ENCODE measurements around the gene PLOD2. TPM values are rescaled to one million over a fixed set of nuclear protein-coding genes. Genes with fewer than 3 reads are reported as not detected.
A peak's percentile ranks its signal among the peaks of the same experiment; 100 is the strongest.

PLOD2 gene
- total and polyA plus RNA-seq, 2 of the 8 experiments (the other 6 are each of a cell fraction or from before 2014, with no cell fraction given), result 4.0 to 28.7 TPM

- no peak overlapping the region for H3K4me3 ChIP-seq (ENCODE audit: extremely low read depth in 1 of 4, insufficient read depth in 2 of 4, low read depth in 3 of 4, low read length in 4 of 4)
- no peaks in the 10 kb centered on the region for H3K79me2 ChIP-seq (ENCODE audit: control insufficient read depth in 1 of 2, insufficient read depth in 2 of 2, low read length in 2 of 2)
- no peak overlapping the region for H2AFZ ChIP-seq (ENCODE audit: low read length)
- H4K5ac ChIP-seq (ENCODE audit: insufficient read length, low read depth, low read length), result no peak overlapping the region
- ChIA-PET POLR2A (ENCODE audit: partially characterized antibody) (interaction anchor here (1.4 kb wide), 1 partner anchor 96 kb away, joined by 6 read pairs; the partner anchor contains the start of gene PLOD2), CTCF (ENCODE audit: partially characterized antibody) (interaction anchor here (0.6 to 5.3 kb wide), 29 partner anchors 8 to 1914 kb away, joined by 3 to 88 read pairs (median 4); partner anchors contain the start of gene PLOD2)
- 59% methylated on average over 2 of the region's 2 CpGs; no CpG with 5 or more reads in 1 of the 2 experiments for WGBS, 2 experiments (ENCODE audit: extremely low coverage in 1 of 2, insufficient coverage in 1 of 2, insufficient read length in 1 of 2, insufficient replicate concordance in 2 of 2, low coverage in 1 of 2, low lambda C conversion rate in 2 of 2, missing lambda C conversion rate in 1 of 2)
- no peaks in the 10 kb centered on the region for H3K4me1 ChIP-seq (replicated peaks in 1 of 4; ENCODE audit: control insufficient read depth in 3 of 4, insufficient read depth in 4 of 4, low read length in 3 of 4)
- H2BK12ac ChIP-seq (ENCODE audit: low read depth, low read length), result no peak overlapping the region
- no peaks in the 10 kb centered on the region for H3K36me3 ChIP-seq (ENCODE audit: control insufficient read depth in 2 of 4, insufficient read depth in 4 of 4, low read length in 3 of 4)
- H3K23ac ChIP-seq (ENCODE audit: insufficient read length), result no peak overlapping the region
- no peak overlapping the region for H2BK120ac ChIP-seq (replicated peaks; ENCODE audit: low read depth, low read length)
- no peak overlapping the region for H3K56ac ChIP-seq (replicated peaks; ENCODE audit: insufficient read length, low read depth, low read length)
- no peaks in the 10 kb centered on the region for H3K23me2 ChIP-seq (ENCODE audit: low read depth, low read length)
- DNase-seq (ENCODE audit: low read depth in 1 of 2, low spot score in 2 of 2), result no peak
- no peak overlapping the region for H3K4me2 ChIP-seq (ENCODE audit: insufficient read depth in 1 of 2, low read depth in 2 of 2, low read length in 2 of 2)
- no peaks in the 10 kb centered on the region for H3K27me3 ChIP-seq (replicated peaks in 1 of 4; ENCODE audit: control insufficient read depth in 3 of 4, extremely low read depth in 1 of 4, insufficient read depth in 3 of 4, low read length in 3 of 4)
- no peak overlapping the region for H2AK5ac ChIP-seq (ENCODE audit: low read depth, low read length)
- H4K20me1 ChIP-seq (replicated peaks in 1 of 2; ENCODE audit: control insufficient read depth in 1 of 2, insufficient read depth in 2 of 2, low read length in 2 of 2), result no peaks in the 10 kb centered on the region
- H3K9ac ChIP-seq (replicated peaks in 1 of 4; ENCODE audit: extremely low read depth in 1 of 4, low read depth in 3 of 4, low read length in 3 of 4), result no peak overlapping the region
- peak; percentile 63 to 74 for TF ChIP-seq RAD21 (IDR thresholded peaks at IDR 0.05 in 1 of 2, conservative IDR thresholded peaks at IDR 0.05 in 1 of 2; ENCODE audit: low read depth in 2 of 2, low read length in 2 of 2)
- peak in 2 of 3 experiments; percentile 23 to 44; a peak in 2 of 4 replicates for TF ChIP-seq CTCF (IDR thresholded peaks at IDR 0.05; ENCODE audit: control extremely low read depth in 1 of 3, insufficient read depth in 1 of 3, low read depth in 1 of 3, low read length in 3 of 3)
- TF ChIP-seq RBBP5 (IDR thresholded peaks at IDR 0.05; ENCODE audit: borderline replicate concordance, low read depth, low read length), result no peak
- H4K8ac ChIP-seq (ENCODE audit: extremely low read depth, insufficient read depth, low read length), result no peak overlapping the region
- no peaks in the 10 kb centered on the region for H3K9me3 ChIP-seq (ENCODE audit: insufficient read depth in 2 of 2, low read depth in 1 of 2, low read length in 1 of 2)
- no peaks in the 10 kb centered on the region for H3K79me1 ChIP-seq (ENCODE audit: low read depth, low read length)
- no peak overlapping the region for H3K14ac ChIP-seq (ENCODE audit: insufficient read length)
- no peak overlapping the region for H4K91ac ChIP-seq (replicated peaks; ENCODE audit: insufficient read length, low read length)
- H2BK5ac ChIP-seq (ENCODE audit: low read depth, low read length), result no peak overlapping the region
- H2BK20ac ChIP-seq (ENCODE audit: low read length), result no peak overlapping the region
- no peak overlapping the region for H3K4ac ChIP-seq (replicated peaks; ENCODE audit: insufficient read length, low read depth, low read length)
- H3K27ac ChIP-seq (ENCODE audit: low read depth, low read length), result no peak overlapping the region
- no peak overlapping the region for H2BK15ac ChIP-seq (ENCODE audit: low read length)
- FAIRE-seq, result no peak
- no peak overlapping the region for H3K18ac ChIP-seq (ENCODE audit: extremely low read depth, low read length)
Observed at GRCh38 chr3:146065573-146066006, 95.4 kb downstream of the PLOD2 start.

Data from H1 (cell line).